HG02678 (cell line): ENCODE data around the gene C2orf69.
"Not testable (repeated sequence)": the region's sequence is repeated elsewhere in the genome, so short reads cannot be mapped to it uniquely, and the experiment has no call there.

Experiments used
- ATAC-seq: cut with Tn5 transposase; IDR thresholded peaks from one replicate; pipeline ENCODE4 v1.9.1; 2021; ENCODE audit warnings: mild to moderate bottlenecking, moderate library complexity; ENCODE audit not compliant: unreplicated experiment

C2orf69 gene

GRCh38 chr2:199911052-199911876 lies at the start of gene C2orf69:
Gene C2orf69 (plus strand): TSS chr2:199911293. CDS start chr2:199911439, 146 bp downstream.
- peak; percentile 92 for ATAC-seq

DNA sequence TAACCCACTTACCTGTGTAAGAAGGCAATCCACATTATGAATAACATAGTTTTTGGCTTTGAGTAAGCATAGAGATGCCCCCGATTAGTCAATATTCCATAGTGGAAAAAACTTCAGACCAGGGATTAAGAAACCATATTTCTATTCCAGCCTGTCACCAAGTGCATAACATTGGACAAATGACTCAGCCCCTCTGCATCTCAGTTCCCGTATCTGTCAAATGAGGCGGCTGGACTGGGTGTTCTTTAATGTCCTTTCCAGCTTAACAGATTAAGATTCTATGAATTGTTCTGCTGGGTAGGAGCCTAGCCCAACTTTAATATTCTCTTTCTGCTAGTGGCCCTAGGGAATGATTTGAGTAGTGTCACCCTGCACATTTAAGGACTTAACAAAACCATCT lies 48.3 kb upstream of the C2orf69 start:
- no peak for ATAC-seq

GRCh38 chr2:199865905-199866304 lies 45.2 kb upstream of the C2orf69 start:
- no peak for ATAC-seq

- no peak for ATAC-seq
Measured at GRCh38 chr2:199868431-199869226, 42.5 kb upstream of the C2orf69 start.

DNA sequence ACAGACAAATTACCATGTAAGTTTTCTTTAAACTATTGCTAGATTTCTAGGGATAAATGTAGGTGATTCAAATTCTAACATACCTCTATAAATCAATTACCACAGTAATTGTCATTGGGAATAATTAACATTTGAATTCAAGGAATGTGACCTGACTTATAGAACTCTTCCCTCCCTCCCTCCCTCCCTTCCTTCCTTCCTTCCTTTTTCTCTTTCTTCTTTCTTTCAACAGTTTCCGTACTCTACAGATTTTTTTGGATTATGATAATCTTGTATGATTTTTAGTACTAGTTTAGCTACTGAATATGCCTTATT lies 41.9 kb upstream of the C2orf69 start:
- ATAC-seq, result no peak

DNA sequence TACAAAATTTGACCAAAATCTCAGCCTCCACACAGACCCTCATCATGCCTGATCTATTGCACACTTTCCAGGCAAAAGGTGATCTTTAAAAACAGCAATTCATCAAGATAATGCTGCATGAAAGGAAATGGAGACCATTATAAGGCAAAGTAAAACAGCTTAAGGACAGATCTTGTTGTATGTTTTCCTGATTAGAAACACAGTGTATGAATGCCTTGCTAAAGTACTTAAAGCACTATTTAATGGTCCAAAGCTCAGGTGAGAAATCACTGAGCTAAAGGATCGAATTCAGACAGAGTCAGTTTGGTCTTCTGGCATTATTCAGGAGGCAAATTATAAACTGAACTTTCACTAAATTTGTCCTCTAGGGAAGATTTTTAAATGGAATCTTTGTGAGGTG lies 41.4 kb upstream of the C2orf69 start:
- no peak for ATAC-seq

DNA sequence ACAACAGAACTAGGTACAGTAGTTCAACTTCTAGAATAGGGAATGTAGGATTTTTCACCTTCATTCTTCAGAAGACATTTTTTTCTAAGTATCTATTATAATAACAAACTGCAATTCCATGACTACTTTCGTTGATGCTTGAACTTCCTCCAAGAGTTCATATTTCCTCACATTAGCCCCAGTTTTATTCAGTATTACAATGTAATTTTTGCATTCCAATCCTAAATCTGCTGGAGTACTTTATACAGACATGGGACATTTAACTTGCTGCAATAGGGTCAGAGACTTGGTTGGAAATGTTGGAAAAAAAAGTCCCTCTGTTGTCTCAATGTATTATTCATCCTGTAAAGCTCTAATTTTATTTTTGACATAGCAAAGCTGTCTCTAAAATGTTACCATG lies 40.5 kb upstream of the C2orf69 start:
- ATAC-seq, result no peak

DNA sequence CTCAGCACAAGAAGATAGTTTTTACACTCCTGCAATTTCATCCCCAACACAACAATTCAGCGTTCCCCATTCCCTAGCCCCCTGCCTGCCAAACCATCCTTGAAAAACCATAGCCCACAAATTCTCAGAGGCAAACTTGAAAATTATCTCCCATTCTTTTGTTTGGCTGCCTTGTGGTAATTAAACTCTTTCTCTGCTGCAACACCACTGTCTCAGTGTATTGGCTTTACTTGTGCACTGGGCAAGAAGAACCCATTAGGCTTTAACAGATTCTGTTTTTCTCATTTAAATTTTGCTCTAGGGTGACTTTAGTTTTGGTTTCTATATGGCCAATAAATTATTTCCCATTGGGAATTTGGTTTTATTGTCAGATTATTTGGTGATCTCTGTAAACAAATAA lies 36.9 kb upstream of the C2orf69 start:
- no peak for ATAC-seq

- ATAC-seq, result no peak
Measured at GRCh38 chr2:199875400-199875799, 35.7 kb upstream of the C2orf69 start.

DNA sequence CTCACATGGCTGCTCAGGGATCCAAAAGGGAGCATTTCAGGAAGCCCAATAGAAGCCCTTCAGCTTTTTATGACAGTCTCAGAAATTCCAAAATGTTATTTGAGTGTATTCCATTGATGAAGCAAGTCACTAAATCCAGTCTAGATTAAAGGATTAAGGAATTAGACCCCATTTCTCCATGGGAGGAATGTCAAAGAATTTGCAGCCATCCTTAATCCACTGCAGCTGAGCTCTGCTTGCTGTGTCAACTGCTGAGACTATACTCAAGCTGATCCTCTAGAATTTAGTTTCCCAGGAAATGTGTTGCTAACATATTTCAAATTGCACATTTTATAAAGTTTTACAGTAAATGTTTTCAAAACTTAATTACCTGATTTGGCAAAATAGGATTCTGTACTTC lies 28.4 kb upstream of the C2orf69 start:
- no peak for ATAC-seq

DNA sequence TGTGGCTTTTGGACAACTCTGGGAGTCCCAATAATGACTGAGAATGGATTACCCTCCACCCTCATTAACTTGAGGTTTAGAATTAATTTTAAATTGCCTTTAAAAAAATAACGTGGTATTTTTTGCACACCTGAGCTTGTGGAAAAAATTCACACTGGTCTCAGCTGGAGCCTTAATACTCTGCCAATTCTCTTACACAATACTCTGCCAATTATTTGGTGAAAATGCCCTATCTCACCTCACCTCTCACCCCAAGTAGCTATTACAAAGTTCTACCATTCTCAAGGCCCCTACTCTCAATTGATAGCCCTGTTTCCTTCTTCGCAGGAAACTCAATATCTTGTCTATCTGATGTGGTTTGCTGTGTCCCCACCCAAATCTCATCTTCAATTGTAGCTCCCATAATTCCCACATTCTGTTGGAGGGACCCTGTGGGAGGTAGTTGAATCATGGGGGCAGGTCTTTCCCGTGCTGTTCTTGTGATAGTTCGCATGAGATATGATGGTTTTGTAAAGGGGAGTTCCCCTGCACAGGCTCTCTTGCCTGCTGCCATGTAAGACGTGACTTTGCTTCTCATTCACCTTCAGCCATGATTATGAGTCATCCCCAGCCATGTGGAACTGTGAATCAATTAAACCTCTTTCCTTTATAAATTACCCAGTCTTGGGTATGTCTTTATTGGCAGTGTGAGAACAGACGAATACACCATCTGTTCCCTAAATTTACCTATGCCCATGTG lies 27.4 kb upstream of the C2orf69 start:
- ATAC-seq, result no peak

GRCh38 chr2:199895406-199895805 lies 15.7 kb upstream of the C2orf69 start:
- ATAC-seq, result no peak

- ATAC-seq, result no peak
Measured at GRCh38 chr2:199896617-199897016, 14.5 kb upstream of the C2orf69 start.

DNA sequence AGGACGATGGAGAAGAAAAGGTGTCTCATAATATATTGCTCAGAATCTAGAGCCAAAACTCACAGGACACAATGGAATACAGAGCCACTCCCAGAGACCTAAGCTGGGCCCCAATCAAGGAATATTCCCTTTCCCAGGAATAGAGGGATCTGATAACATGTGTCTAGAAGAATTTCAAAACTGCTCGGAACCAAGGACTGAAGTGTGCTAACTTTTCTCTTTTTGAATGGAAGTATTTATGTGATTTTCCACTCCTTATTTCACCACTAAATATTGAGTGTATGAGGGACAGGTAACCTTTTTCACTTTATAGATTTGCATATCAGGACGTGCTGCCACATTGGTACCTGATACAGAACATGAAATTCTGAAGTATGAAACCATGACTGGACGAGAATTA lies 9.2 kb upstream of the C2orf69 start:
- no peak for ATAC-seq

DNA sequence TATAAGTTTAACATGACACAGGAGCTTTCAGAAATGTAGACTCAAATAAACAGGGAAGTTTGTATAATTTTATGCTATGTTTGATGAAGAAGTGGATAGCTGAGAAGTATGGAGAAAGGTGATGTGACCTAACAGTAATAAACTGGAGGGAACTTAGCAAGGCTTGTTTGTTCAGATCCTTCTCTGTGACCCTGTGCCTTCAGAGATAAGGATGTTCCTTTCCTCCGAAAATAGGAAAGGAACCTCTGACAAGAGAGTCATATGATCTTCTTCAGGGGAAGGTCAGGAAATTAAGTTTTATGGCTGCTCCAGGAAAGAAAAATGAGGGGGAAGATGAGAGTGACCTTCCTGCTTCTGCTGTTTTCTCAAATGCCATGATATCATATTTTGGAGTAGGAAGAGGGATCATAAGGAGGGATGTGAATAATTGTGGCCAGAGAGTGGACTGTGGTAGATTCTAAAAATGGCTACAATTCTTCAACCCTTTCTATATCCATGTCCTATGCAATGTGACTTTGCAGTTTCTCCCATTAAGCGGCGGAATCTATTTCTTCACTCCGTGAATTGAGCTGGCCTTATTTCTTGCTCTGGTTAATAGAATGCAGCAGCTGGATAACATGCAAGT lies 8.5 kb upstream of the C2orf69 start:
- ATAC-seq, result no peak

- no peak for ATAC-seq
Measured at GRCh38 chr2:199903111-199903510, 8.0 kb upstream of the C2orf69 start.

DNA sequence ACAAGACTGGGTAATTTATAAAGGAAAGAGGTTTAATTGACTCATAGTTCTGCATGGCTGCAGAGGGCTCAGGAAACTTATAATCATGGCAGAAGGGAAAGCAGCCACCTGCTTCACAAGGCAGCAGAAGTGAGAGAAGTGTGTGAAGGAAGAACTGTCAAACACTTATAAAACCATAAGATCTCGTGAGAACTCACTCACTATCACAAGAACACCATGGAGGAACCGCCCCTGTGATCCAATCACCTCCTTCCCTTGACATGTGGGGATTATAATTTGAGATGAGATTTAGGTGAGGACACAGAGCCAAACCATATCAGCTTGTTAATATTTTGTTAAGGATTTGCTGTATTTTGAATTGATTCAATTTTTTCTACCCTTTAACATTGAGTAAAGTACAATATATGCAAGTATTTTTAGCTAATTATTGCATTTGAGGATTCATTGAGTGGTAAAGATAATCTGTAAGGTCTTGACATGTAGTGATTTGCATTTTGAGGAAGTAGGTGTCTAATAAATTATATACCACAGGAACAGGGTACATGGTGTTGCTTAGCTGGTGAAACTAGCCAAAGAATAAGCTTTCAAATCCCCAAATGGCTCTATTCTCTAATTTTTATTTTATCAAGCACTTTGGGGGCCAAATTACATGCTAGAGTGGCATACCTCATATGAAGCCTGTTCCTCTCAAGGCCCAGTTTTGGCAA lies 3.9 kb upstream of the C2orf69 start:
- no peak for ATAC-seq

DNA sequence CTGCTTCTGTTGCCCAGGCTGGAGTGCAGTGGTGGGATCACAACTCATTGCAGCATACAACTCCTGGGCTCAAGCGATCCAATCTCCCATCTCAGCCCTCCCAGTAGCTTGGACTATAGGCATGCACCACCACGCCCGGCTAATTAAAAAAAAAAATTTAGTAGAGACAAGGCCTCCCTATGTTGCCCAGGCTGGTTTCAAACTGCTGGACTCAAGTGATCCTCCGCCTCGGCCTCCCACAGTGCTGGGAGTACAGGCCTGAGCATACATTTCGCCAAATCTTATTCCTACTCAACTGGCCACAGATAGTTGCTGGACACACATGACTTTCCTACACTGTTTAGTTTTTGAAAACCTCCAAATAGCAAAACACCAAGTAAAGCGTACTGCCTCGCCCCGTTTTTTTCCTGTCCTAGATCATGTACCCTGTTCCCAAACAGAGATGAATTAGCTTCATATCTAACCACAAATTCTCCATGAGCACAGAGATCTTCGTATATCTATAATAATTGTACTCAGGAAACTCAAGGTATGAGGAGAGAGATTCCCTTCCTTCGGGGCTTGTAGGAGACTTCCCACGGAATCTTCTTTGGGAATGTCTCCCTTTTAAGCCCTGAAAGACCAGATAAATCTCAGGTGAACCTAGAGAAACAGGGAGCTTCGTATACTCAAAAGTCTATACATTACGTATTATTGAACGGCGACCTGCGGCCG lies 598 bp upstream of the C2orf69 start:
- no peak for ATAC-seq

- no peak for ATAC-seq
Measured at GRCh38 chr2:199911877-199912161, 726 bp downstream of the C2orf69 start.

- ATAC-seq, result not testable (repeated sequence)
Measured at GRCh38 chr2:199912553-199913114, 1.5 kb downstream of the C2orf69 start.
